ENCODE measurements around the gene MTMR8.

The MTMR8 gene

GRCh38 chrX:64352081-64352480 is 43.2 kb downstream of the MTMR8 start:
- Mint-ChIP-seq H3K4me1 (ENCODE audit: low read depth) (no peaks in the 10 kb centered on the region), H3K9me3 (no peaks in the 10 kb centered on the region), H3K4me3 (no peak overlapping the region), H3K36me3 (ENCODE audit: low read depth) (peaks cover 26% of the 10 kb centered on the region), H3K27me3 (ENCODE audit: low read depth) (no peaks in the 10 kb centered on the region), H3K27ac (no peak overlapping the region)

- no peaks in the 10 kb centered on the region for H3K9me3 Mint-ChIP-seq
Observed at GRCh38 chrX:64350521-64350920, 44.7 kb downstream of the MTMR8 start.

GRCh38 chrX:64350047-64350446 is 45.2 kb downstream of the MTMR8 start:
- Mint-ChIP-seq H3K4me3 (no peak overlapping the region), H3K4me1 (ENCODE audit: low read depth) (no peaks in the 10 kb centered on the region), H3K27me3 (ENCODE audit: low read depth) (no peaks in the 10 kb centered on the region), H3K9me3 (no peaks in the 10 kb centered on the region), H3K27ac (no peak overlapping the region), H3K36me3 (ENCODE audit: low read depth) (peaks cover 21% of the 10 kb centered on the region)

More at GRCh38 chrX:64350521-64350920, 44.7 kb downstream of the MTMR8 start:
- H3K4me3 Mint-ChIP-seq = no peak overlapping the region
- no peak overlapping the region for H3K27ac Mint-ChIP-seq
- H3K4me1 Mint-ChIP-seq (ENCODE audit: low read depth) = no peaks in the 10 kb centered on the region
- no peaks in the 10 kb centered on the region for H3K27me3 Mint-ChIP-seq (ENCODE audit: low read depth)
- H3K36me3 Mint-ChIP-seq (ENCODE audit: low read depth) = peaks cover 24% of the 10 kb centered on the region

- Mint-ChIP-seq H3K4me1 (ENCODE audit: low read depth) (no peaks in the 10 kb centered on the region), H3K9me3 (no peaks in the 10 kb centered on the region), H3K36me3 (ENCODE audit: low read depth) (peaks cover 14% of the 10 kb centered on the region), H3K4me3 (no peak overlapping the region), H3K27me3 (ENCODE audit: low read depth) (no peaks in the 10 kb centered on the region), H3K27ac (no peak overlapping the region)
Observed at GRCh38 chrX:64342811-64343210, 52.4 kb downstream of the MTMR8 start.

GRCh38 chrX:64338296-64338695 is 57.0 kb downstream of the MTMR8 start:
- Mint-ChIP-seq H3K4me3 (no peak overlapping the region), H3K4me1 (ENCODE audit: low read depth) (no peaks in the 10 kb centered on the region), H3K27me3 (ENCODE audit: low read depth) (no peaks in the 10 kb centered on the region), H3K27ac (no peak overlapping the region), H3K9me3 (no peaks in the 10 kb centered on the region), H3K36me3 (ENCODE audit: low read depth) (peaks cover 16% of the 10 kb centered on the region)

- Mint-ChIP-seq H3K27me3 (ENCODE audit: low read depth) (no peaks in the 10 kb centered on the region), H3K9me3 (no peaks in the 10 kb centered on the region), H3K27ac (no peak overlapping the region)
Observed at GRCh38 chrX:64334467-64334866, 60.8 kb downstream of the MTMR8 start.

GRCh38 chrX:64330284-64330683 is 65.0 kb downstream of the MTMR8 start:
- Mint-ChIP-seq H3K4me3 (no peak overlapping the region), H3K9me3 (no peaks in the 10 kb centered on the region), H3K27ac (no peak overlapping the region), H3K27me3 (ENCODE audit: low read depth) (no peaks in the 10 kb centered on the region), H3K4me1 (ENCODE audit: low read depth) (no peaks in the 10 kb centered on the region), H3K36me3 (ENCODE audit: low read depth) (peaks cover 7% of the 10 kb centered on the region)

More at GRCh38 chrX:64334467-64334866, 60.8 kb downstream of the MTMR8 start:
- Mint-ChIP-seq H3K4me3 (no peak overlapping the region), H3K36me3 (ENCODE audit: low read depth) (peaks cover 7% of the 10 kb centered on the region), H3K4me1 (ENCODE audit: low read depth) (no peaks in the 10 kb centered on the region)

- Mint-ChIP-seq H3K27me3 (ENCODE audit: low read depth) (no peaks in the 10 kb centered on the region), H3K36me3 (ENCODE audit: low read depth) (peaks cover 38% of the 10 kb centered on the region), H3K9me3 (peaks cover 32% of the 10 kb centered on the region), H3K27ac (no peak overlapping the region), H3K4me3 (no peak overlapping the region), H3K4me1 (ENCODE audit: low read depth) (no peaks in the 10 kb centered on the region)
Observed at GRCh38 chrX:64321507-64321906, 73.7 kb downstream of the MTMR8 start.

GRCh38 chrX:64313624-64314023 is 81.6 kb downstream of the MTMR8 start:
- no peaks in the 10 kb centered on the region for H3K27me3 Mint-ChIP-seq (ENCODE audit: low read depth)
- no peak overlapping the region for H3K27ac Mint-ChIP-seq
- H3K4me1 Mint-ChIP-seq (ENCODE audit: low read depth) = no peaks in the 10 kb centered on the region
- H3K36me3 Mint-ChIP-seq (ENCODE audit: low read depth) = no peaks in the 10 kb centered on the region
- H3K9me3 Mint-ChIP-seq = peaks cover 29% of the 10 kb centered on the region
- H3K4me3 Mint-ChIP-seq = no peak overlapping the region

GRCh38 chrX:64306712-64307111 is 88.5 kb downstream of the MTMR8 start:
- Mint-ChIP-seq H3K36me3 (ENCODE audit: low read depth) (no peaks in the 10 kb centered on the region), H3K27me3 (ENCODE audit: low read depth) (no peaks in the 10 kb centered on the region), H3K9me3 (peaks cover 28% of the 10 kb centered on the region), H3K27ac (no peak overlapping the region), H3K4me1 (ENCODE audit: low read depth) (no peaks in the 10 kb centered on the region), H3K4me3 (no peak overlapping the region)

GRCh38 chrX:64291123-64291522 is 104.1 kb downstream of the MTMR8 start:
- Mint-ChIP-seq H3K4me3 (no peak overlapping the region), H3K36me3 (ENCODE audit: low read depth) (peaks cover 2% of the 10 kb centered on the region), H3K4me1 (ENCODE audit: low read depth) (no peaks in the 10 kb centered on the region), H3K9me3 (peaks cover 7% of the 10 kb centered on the region), H3K27ac (no peak overlapping the region), H3K27me3 (ENCODE audit: low read depth) (no peaks in the 10 kb centered on the region)

GRCh38 chrX:64265265-64265664 is 130.0 kb downstream of the MTMR8 start:
- Mint-ChIP-seq H3K27me3 (ENCODE audit: low read depth) (no peaks in the 10 kb centered on the region), H3K4me1 (ENCODE audit: low read depth) (no peaks in the 10 kb centered on the region), H3K27ac (no peak overlapping the region), H3K9me3 (no peaks in the 10 kb centered on the region), H3K4me3 (no peak overlapping the region), H3K36me3 (ENCODE audit: low read depth) (peaks cover 3% of the 10 kb centered on the region)

- no peaks in the 10 kb centered on the region for H3K4me1 Mint-ChIP-seq (ENCODE audit: low read depth)
- no peaks in the 10 kb centered on the region for H3K9me3 Mint-ChIP-seq
- no peak within 1 kb of the TSS for H3K4me3 Mint-ChIP-seq
- no peaks in the 10 kb centered on the region for H3K27me3 Mint-ChIP-seq (ENCODE audit: low read depth)
- no peaks in the 10 kb centered on the region for H3K36me3 Mint-ChIP-seq (ENCODE audit: low read depth)
- no peak within 1 kb of the TSS for H3K27ac Mint-ChIP-seq
Observed at GRCh38 chrX:64230123-64230970, 164.9 kb downstream of the MTMR8 start, which contains the start of gene ASB12. ASB12 (minus strand) TSS chrX:64230607; CDS start chrX:64225650, 4,957 bp downstream.

GRCh38 chrX:64229154-64229553 is 166.1 kb downstream of the MTMR8 start:
- Mint-ChIP-seq H3K36me3 (ENCODE audit: low read depth) (no peaks in the 10 kb centered on the region), H3K4me3 (no peak overlapping the region), H3K4me1 (ENCODE audit: low read depth) (no peaks in the 10 kb centered on the region), H3K9me3 (no peaks in the 10 kb centered on the region), H3K27ac (no peak overlapping the region), H3K27me3 (ENCODE audit: low read depth) (no peaks in the 10 kb centered on the region)
